ENCODE results near the gene PRDM11.

- no peak for TF ChIP-seq CTCF (IDR thresholded peaks at IDR 0.05)
- no peak for TF ChIP-seq POLR2A (IDR thresholded peaks at IDR 0.05)
- no peak for TF ChIP-seq EP300 (IDR thresholded peaks at IDR 0.05)
These were observed 103.7 kb downstream of the PRDM11 start for GRCh38 chr11:45250035-45250718.
